GM12892 (cell line): ENCODE measurements around the gene PRRT1B.

Experiments
- POLR2A ChIP-seq: IDR thresholded peaks from 2 replicates; pipeline ENCODE4 v1.6.1; 2011; ENCODE audit warnings: low read depth, low read length, control low read depth
- POLR2AphosphoS5 ChIP-seq: IDR thresholded peaks from 2 replicates; pipeline ENCODE4 v1.6.1; 2011; ENCODE audit warnings: low read depth, low read length, control low read depth
- TAF1 ChIP-seq: IDR thresholded peaks from 2 replicates; pipeline ENCODE4 v1.6.1; 2011; ENCODE audit warnings: low read depth, mild to moderate bottlenecking, control low read depth, low read length, borderline replicate concordance

DNA sequence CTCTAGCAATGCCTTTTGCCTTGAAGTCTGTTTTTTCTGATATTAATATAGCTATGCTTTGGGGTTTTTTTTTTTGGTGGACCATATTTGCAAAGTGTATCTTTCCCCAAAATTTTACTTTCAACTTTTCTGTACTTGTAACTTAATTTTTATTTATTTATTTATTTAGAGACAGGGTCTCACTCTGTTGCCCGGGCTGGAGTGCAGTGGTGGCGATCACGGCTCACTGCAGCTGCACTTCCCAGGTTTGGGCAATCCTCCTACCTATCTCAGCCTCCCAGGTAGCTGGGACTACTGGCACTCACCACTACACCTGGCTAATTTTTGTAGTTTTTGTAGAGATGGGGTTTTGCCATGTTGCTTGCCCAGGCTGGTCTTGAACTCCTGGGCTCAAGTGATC is 20.8 kb downstream of the PRRT1B start:
- no peak for TF ChIP-seq POLR2AphosphoS5
- TF ChIP-seq POLR2A: no peak
- TF ChIP-seq TAF1: no peak
